Measurements from ENCODE around the gene ATP1A2.

ATP1A2 gene

GRCh38 chr1:160130939-160131338 is 15.4 kb downstream of the ATP1A2 start:
- Histone ChIP-seq H3K4me3 (ENCODE audit: low read depth, low read length) (no peak overlapping the region), H3K36me3 (ENCODE audit: control insufficient read depth in 2 of 2, insufficient read depth in 1 of 2, low read length in 2 of 2) (no peaks in the 10 kb centered on the region), H3K9me3 (ENCODE audit: control insufficient read depth, insufficient read depth, low read depth, low read length) (no peaks in the 10 kb centered on the region), H3K4me1 (ENCODE audit: control insufficient read depth, insufficient read depth, low read length) (no peaks in the 10 kb centered on the region), H3K27ac (ENCODE audit: extremely low read depth, low read depth, low read length) (no peak overlapping the region)
- ChIA-PET CTCF (no interaction called here), POLR2A (no interaction called here)
- TF ChIP-seq ZNF202 (tag by site-specific recombination; IDR thresholded peaks at IDR 0.05; ENCODE audit: borderline replicate concordance) (no peak), ZNF514 (tag by site-specific recombination; IDR thresholded peaks at IDR 0.05) (no peak), EGR2 (tag by site-specific recombination; IDR thresholded peaks at IDR 0.05; ENCODE audit: low read depth) (peak; percentile 51; the same call in 1 of the 2 replicates), ZNF544 (tag by site-specific recombination; IDR thresholded peaks at IDR 0.05) (no peak), ZNF654 (tag by site-specific recombination; IDR thresholded peaks at IDR 0.05; ENCODE audit: low read depth) (no peak), ZNF747 (tag by site-specific recombination; IDR thresholded peaks at IDR 0.05) (no peak)

- H3K36me3 ChIP-seq (ENCODE audit: control insufficient read depth in 2 of 2, insufficient read depth in 1 of 2, low read length in 2 of 2) = no peaks in the 10 kb centered on the region
- POLR2A ChIA-PET = no interaction called here
- CTCF ChIA-PET = interaction anchor here (0.5 to 0.6 kb wide), 2 partner anchors 30 to 124 kb away, joined by 3 to 4 read pairs; no protein-coding TSS in a partner anchor
- H3K9me3 ChIP-seq (ENCODE audit: control insufficient read depth, insufficient read depth, low read depth, low read length) = no peaks in the 10 kb centered on the region
- no peak for TF ChIP-seq ZNF211 (tag by site-specific recombination; IDR thresholded peaks at IDR 0.05; ENCODE audit: low read depth)
- TF ChIP-seq ZNF670 (tag by site-specific recombination; IDR thresholded peaks at IDR 0.05; ENCODE audit: low read depth) = no peak
- TF ChIP-seq ZNF791 (tag by site-specific recombination; IDR thresholded peaks at IDR 0.05) = no peak
- no peak for TF ChIP-seq ZNF529 (tag by site-specific recombination; IDR thresholded peaks at IDR 0.05; ENCODE audit: insufficient replicate concordance)
- no peak for TF ChIP-seq ZNF549 (tag by site-specific recombination; IDR thresholded peaks at IDR 0.05)
- TF ChIP-seq ZNF132 (tag by site-specific recombination; IDR thresholded peaks at IDR 0.05; ENCODE audit: borderline replicate concordance) = no peak
- TF ChIP-seq ZNF580 (tag by site-specific recombination; IDR thresholded peaks at IDR 0.05) = no peak
- TF ChIP-seq ZSCAN5A (tag by site-specific recombination; IDR thresholded peaks at IDR 0.05) = no peak
- TF ChIP-seq PRDM10 (tag by site-specific recombination; IDR thresholded peaks at IDR 0.05) = no peak
- no peak overlapping the region for H3K27ac ChIP-seq (ENCODE audit: extremely low read depth, low read depth, low read length)
- H3K4me3 ChIP-seq (ENCODE audit: low read depth, low read length) = no peak overlapping the region
- H3K4me1 ChIP-seq (ENCODE audit: control insufficient read depth, insufficient read depth, low read length) = no peaks in the 10 kb centered on the region
These were observed 16.4 kb downstream of the ATP1A2 start for GRCh38 chr1:160131803-160132565.

Measured in HEK293 (cell line).